Brain microvascular endothelial cell (primary cell): ENCODE measurements around the gene CARMIL1.
A peak's percentile ranks its signal among the peaks of the same experiment; 100 is the strongest.

Source experiments
- DNase-seq: peaks from one replicate; pipeline ENCODE4 v3.0.0-alpha.2; 2020
- H3K27ac ChIP-seq: fragments of 250-450 bp; sonication (Bioruptor Pico); 2 replicates; pipeline ENCODE4 v1.5.1; 2020; ENCODE audit warnings: mild to moderate bottlenecking, moderate library complexity
- H3K27me3 ChIP-seq: fragments of 250-450 bp; sonication (Bioruptor Pico); replicated peaks from 2 replicates; pipeline ENCODE4 v1.5.1; 2020; ENCODE audit warnings: mild to moderate bottlenecking
- H3K36me3 ChIP-seq: fragments of 250-450 bp; sonication (Bioruptor Pico); replicated peaks from 2 replicates; pipeline ENCODE4 v1.5.1; 2020; ENCODE audit warnings: mild to moderate bottlenecking
- H3K4me3 ChIP-seq: 2 replicates; pipeline ENCODE4 v1.5.1; 2011; ENCODE audit warnings: low read depth, mild to moderate bottlenecking, control low read depth, low read length, moderate library complexity
- in situ Hi-C: cut with HindIII; loops from 2 replicates; pipeline ENCODE4 v1.10.0; 2017; ENCODE audit warnings: low sequenced_read_pairs, low pct_ligation_motif_present
- TF ChIP-seq, protein P1 (sequence below): IDR thresholded peaks from 2 replicates; pipeline ENCODE4 v1.5.1; 2011; ENCODE audit warnings: low read depth, mild to moderate bottlenecking, moderate library complexity, low read length, control low read depth, inconsistent platforms; ENCODE audit errors: missing control alignments

CARMIL1 gene

GRCh38 chr6:25446830-25447569 lies 167.8 kb downstream of the CARMIL1 start:
- DNase-seq, result no peak
- H3K4me3 ChIP-seq, result no peak overlapping the region
- no peaks in the 10 kb centered on the region for H3K36me3 ChIP-seq
- no peak overlapping the region for H3K27ac ChIP-seq
- in situ Hi-C loops, result no loop called here
- TF ChIP-seq, protein P1, sequence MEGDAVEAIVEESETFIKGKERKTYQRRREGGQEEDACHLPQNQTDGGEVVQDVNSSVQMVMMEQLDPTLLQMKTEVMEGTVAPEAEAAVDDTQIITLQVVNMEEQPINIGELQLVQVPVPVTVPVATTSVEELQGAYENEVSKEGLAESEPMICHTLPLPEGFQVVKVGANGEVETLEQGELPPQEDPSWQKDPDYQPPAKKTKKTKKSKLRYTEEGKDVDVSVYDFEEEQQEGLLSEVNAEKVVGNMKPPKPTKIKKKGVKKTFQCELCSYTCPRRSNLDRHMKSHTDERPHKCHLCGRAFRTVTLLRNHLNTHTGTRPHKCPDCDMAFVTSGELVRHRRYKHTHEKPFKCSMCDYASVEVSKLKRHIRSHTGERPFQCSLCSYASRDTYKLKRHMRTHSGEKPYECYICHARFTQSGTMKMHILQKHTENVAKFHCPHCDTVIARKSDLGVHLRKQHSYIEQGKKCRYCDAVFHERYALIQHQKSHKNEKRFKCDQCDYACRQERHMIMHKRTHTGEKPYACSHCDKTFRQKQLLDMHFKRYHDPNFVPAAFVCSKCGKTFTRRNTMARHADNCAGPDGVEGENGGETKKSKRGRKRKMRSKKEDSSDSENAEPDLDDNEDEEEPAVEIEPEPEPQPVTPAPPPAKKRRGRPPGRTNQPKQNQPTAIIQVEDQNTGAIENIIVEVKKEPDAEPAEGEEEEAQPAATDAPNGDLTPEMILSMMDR, result no peak
- H3K27me3 ChIP-seq, result no peaks in the 10 kb centered on the region

DNA sequence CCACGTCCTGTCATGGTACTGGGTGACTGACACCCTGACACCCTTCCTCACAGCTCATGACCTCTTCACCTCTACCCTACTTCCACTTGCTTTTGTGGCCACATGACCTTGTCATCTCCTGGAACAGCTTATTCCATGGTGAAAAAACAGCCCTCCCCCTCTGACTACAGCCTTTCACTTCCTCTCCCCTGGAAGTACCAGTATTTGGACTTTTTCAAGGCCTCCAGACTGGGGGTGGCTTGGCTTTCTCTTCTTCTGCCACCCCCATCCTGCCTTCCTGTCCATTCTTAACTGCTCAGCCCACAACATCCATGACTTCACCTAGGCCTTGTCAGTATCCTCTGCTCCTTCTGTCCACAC lies 168.4 kb downstream of the CARMIL1 start:
- H3K27me3 ChIP-seq, result no peaks in the 10 kb centered on the region
- no peak overlapping the region for H3K27ac ChIP-seq
- H3K4me3 ChIP-seq, result no peak overlapping the region
- no peaks in the 10 kb centered on the region for H3K36me3 ChIP-seq
- in situ Hi-C loops, result no loop called here
- TF ChIP-seq, protein P1, result no peak
- no peak for DNase-seq

DNA sequence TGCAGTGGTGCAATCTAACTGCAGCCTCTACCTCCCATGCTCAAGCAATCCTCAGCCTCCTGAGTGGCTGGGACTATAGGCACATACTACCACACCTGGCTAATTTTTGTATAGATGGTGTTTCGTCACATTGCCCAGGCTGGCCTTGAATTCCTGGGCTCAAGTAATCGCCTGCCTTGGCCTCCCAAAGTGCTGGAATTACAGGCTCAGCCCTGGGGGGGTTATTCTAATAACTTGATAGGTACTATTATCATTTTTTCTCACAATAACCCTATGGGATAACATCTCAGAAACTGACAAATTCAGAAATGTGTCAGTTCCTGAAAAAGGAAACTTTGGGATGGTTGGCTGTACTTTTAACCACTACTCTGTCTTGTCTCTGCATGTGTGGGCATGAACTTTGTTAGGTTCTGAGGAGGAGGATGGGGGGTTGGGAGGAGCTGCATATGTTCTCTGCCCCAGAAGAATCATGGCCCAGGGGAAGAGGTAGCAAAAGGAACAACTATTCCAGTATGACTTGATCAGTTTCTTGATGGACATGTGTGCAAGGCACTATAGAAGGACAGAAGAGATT lies 169.9 kb downstream of the CARMIL1 start:
- DNase-seq, result no peak
- no peaks in the 10 kb centered on the region for H3K36me3 ChIP-seq
- in situ Hi-C loops, result no loop called here
- TF ChIP-seq, protein P1, result no peak
- H3K4me3 ChIP-seq, result no peak overlapping the region
- H3K27me3 ChIP-seq, result no peaks in the 10 kb centered on the region
- no peak overlapping the region for H3K27ac ChIP-seq

DNA sequence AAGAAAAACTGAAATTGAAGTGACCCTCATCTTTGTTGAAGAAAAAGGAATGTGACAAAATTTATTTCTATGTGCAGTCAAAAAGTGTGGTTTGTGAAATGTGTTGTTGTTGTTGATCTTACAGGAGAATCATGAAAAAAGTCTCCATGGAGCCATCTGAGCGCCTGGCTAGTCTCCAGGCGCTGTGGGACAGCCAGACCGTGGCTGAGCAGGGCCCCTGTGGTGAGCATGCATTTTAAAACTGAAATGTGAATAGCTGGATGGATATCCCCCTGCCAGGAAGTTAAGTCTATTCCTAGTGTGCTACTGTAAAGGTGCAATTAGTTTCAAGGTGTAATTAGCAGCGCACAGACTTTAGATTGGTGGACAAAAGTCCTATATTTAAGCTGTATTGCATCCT lies 170.6 kb downstream of the CARMIL1 start:
- TF ChIP-seq, protein P1, result no peak
- no peak overlapping the region for H3K27ac ChIP-seq
- H3K27me3 ChIP-seq, result no peaks in the 10 kb centered on the region
- no peaks in the 10 kb centered on the region for H3K36me3 ChIP-seq
- no peak overlapping the region for H3K4me3 ChIP-seq
- peak; percentile 14 for DNase-seq
- in situ Hi-C loops, result no loop called here

- Histone ChIP-seq H3K36me3 (no peaks in the 10 kb centered on the region), H3K27me3 (no peaks in the 10 kb centered on the region), H3K27ac (no peak overlapping the region), H3K4me3 (no peak overlapping the region)
- DNase-seq, result no peak
- in situ Hi-C loops, result no loop called here
- TF ChIP-seq, protein P1, result no peak
Observed at GRCh38 chr6:25450469-25451198, 171.5 kb downstream of the CARMIL1 start.
